Astrocyte (in vitro differentiated cells and primary cell): ENCODE results near the gene ZFP30. TPM values are rescaled to one million over a fixed set of nuclear protein-coding genes. Genes with fewer than 3 reads are reported as not detected.

ENCODE experiments used
- DNase-seq: peaks from one replicate; pipeline ENCODE4 v3.0.0-alpha.2; 2010; ENCODE audit warnings: low read depth
- FAIRE-seq: peaks from 2 replicates; lab custom pipeline; 2011; peaks lifted over from hg19 to GRCh38; lab: Jason Lieb, UNC
- H2AFZ ChIP-seq: 2 replicates; pipeline ENCODE4 v1.6.0; 2012; ENCODE audit warnings: low read depth, low read length, inconsistent platforms
- H3K27ac ChIP-seq: 2 replicates; pipeline ENCODE4 v1.5.1; 2011; ENCODE audit warnings: low read depth, low read length, inconsistent platforms
- H3K27me3 ChIP-seq: 2 replicates; pipeline ENCODE4 v1.6.0; 2011; ENCODE audit warnings: low read length, inconsistent platforms; ENCODE audit not compliant: insufficient read depth
- H3K36me3 ChIP-seq: 2 replicates; pipeline ENCODE4 v1.5.1; 2011; ENCODE audit warnings: low read length, inconsistent platforms; ENCODE audit not compliant: insufficient read depth
- H3K4me1 ChIP-seq: 2 replicates; pipeline ENCODE4 v1.5.1; 2011; ENCODE audit warnings: low read length, inconsistent platforms; ENCODE audit not compliant: insufficient read depth
- H3K4me2 ChIP-seq: 2 replicates; pipeline ENCODE4 v1.6.0; 2012; ENCODE audit warnings: low read length, inconsistent platforms
- H3K4me3 ChIP-seq: 2 replicates; pipeline ENCODE4 v1.5.1; 2011; ENCODE audit warnings: low read depth, mild to moderate bottlenecking, low read length, inconsistent platforms; ENCODE audit not compliant: insufficient read depth
- H3K79me2 ChIP-seq: 2 replicates; pipeline ENCODE4 v1.6.0; 2012; ENCODE audit warnings: mild to moderate bottlenecking, low read length, inconsistent platforms; ENCODE audit not compliant: insufficient read depth
- H3K9ac ChIP-seq: 2 replicates; pipeline ENCODE4 v1.6.0; 2012; ENCODE audit warnings: mild to moderate bottlenecking, low read length, inconsistent platforms
- H3K9me3 ChIP-seq: 2 replicates; pipeline ENCODE4 v1.5.1; 2012; ENCODE audit warnings: low read depth, mild to moderate bottlenecking, low read length, inconsistent platforms; ENCODE audit not compliant: insufficient read depth
- H4K20me1 ChIP-seq: 2 replicates; pipeline ENCODE4 v1.6.0; 2012; ENCODE audit warnings: low read length, inconsistent platforms; ENCODE audit not compliant: insufficient read depth
- H3K27ac Mint-ChIP-seq: one replicate; pipeline ENCODE4 v1.8.0; 2021; ENCODE audit warnings: mild to moderate bottlenecking, mixed read lengths; ENCODE audit not compliant: unreplicated experiment
- H3K27me3 Mint-ChIP-seq: one replicate; pipeline ENCODE4 v1.8.0; 2021; ENCODE audit warnings: low read depth, mixed read lengths; ENCODE audit not compliant: unreplicated experiment
- H3K36me3 Mint-ChIP-seq: one replicate; pipeline ENCODE4 v1.8.0; 2021; ENCODE audit warnings: low read depth, mixed read lengths; ENCODE audit not compliant: unreplicated experiment
- H3K4me1 Mint-ChIP-seq: one replicate; pipeline ENCODE4 v1.8.0; 2021; ENCODE audit warnings: low read depth, mixed read lengths; ENCODE audit not compliant: unreplicated experiment
- H3K4me3 Mint-ChIP-seq: one replicate; pipeline ENCODE4 v1.8.0; 2021; ENCODE audit warnings: mild to moderate bottlenecking, moderate library complexity, mixed read lengths; ENCODE audit not compliant: unreplicated experiment
- H3K9me3 Mint-ChIP-seq: one replicate; pipeline ENCODE4 v1.8.0; 2021; ENCODE audit warnings: mild to moderate bottlenecking, mixed read lengths; ENCODE audit not compliant: unreplicated experiment
- EZH2 ChIP-seq: IDR thresholded peaks from 2 replicates; pipeline ENCODE4 v1.6.1; 2012; ENCODE audit warnings: mild to moderate bottlenecking, low read length, inconsistent platforms; ENCODE audit not compliant: insufficient read depth
- total RNA-seq: library from RNA; stranded (reverse); gene quantifications from 2 replicates; pipeline ENCODE4 v1.2.1, GENCODE V29; 2021
- TF ChIP-seq, protein P1 (sequence below): IDR thresholded peaks from 2 replicates; pipeline ENCODE4 v1.5.1; 2011; ENCODE audit warnings: low read depth, mild to moderate bottlenecking, inconsistent platforms, low read length, moderate library complexity; ENCODE audit not compliant: insufficient read depth

The ZFP30 gene
- total RNA-seq, 1 donor from 2014 or later, result 13.9 TPM

DNA sequence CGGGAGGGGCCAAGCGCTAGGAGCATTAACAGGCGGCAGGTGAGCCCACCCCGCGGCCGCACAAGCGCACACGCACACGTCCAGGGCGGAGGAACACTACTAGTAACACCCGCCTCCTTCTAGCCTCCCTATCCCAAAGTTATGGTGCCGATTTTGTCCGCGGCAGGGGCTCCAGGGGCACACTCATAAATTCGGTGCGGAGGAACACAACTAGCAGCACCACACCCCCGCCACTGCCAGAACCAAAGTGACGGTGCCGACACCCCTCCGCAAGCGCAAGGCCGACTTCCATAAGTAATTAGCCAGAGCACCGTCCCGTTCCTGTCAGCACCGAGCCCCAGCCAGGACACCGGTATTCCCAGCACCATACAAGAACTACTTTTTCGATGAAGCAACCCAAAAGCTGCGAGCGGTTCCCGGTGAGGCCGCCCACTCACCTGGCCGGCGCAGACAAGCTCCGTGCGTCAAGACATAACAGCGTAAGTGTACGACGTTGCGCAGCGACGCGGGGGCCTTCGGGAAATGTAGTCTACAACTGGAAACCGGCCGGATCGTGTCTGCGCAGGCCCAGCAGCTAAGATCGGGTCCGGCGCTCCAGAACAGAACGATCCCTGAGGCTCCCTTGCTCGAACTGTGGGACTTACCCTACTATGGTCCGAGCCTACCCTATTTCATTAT, 60.8 kb downstream of the ZFP30 start, which contains the start of the genes ZNF540 and ZNF571:
TSS of gene ZNF540 (plus strand) at position 573 of the 678 bp plus-strand sequence. CDS start 3,572 bp downstream, outside the sequence.
TSS of gene ZNF571 (minus strand) at position 489 of the 678 bp plus-strand sequence. CDS start 8,116 bp downstream, outside the sequence.
- H3K27ac ChIP-seq, result peak within 1 kb of the TSS; percentile 66
- no peaks in the 10 kb centered on the region for H4K20me1 ChIP-seq
- no peaks in the 10 kb centered on the region for H3K79me2 ChIP-seq
- H3K9me3 ChIP-seq, result no peaks in the 10 kb centered on the region
- no peaks in the 10 kb centered on the region for H3K36me3 ChIP-seq
- TF ChIP-seq EZH2, result no peak
- TF ChIP-seq, protein P1, sequence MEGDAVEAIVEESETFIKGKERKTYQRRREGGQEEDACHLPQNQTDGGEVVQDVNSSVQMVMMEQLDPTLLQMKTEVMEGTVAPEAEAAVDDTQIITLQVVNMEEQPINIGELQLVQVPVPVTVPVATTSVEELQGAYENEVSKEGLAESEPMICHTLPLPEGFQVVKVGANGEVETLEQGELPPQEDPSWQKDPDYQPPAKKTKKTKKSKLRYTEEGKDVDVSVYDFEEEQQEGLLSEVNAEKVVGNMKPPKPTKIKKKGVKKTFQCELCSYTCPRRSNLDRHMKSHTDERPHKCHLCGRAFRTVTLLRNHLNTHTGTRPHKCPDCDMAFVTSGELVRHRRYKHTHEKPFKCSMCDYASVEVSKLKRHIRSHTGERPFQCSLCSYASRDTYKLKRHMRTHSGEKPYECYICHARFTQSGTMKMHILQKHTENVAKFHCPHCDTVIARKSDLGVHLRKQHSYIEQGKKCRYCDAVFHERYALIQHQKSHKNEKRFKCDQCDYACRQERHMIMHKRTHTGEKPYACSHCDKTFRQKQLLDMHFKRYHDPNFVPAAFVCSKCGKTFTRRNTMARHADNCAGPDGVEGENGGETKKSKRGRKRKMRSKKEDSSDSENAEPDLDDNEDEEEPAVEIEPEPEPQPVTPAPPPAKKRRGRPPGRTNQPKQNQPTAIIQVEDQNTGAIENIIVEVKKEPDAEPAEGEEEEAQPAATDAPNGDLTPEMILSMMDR, result no peak
- peak within 1 kb of the TSS; percentile 97 for H2AFZ ChIP-seq
- no peak for FAIRE-seq
- Mint-ChIP-seq H3K4me3 (peak within 1 kb of the TSS; percentile 98), H3K4me1 (no peaks in the 10 kb centered on the region), H3K27ac (peak within 1 kb of the TSS; percentile 91), H3K36me3 (peaks cover 4% of the 10 kb centered on the region), H3K27me3 (no peaks in the 10 kb centered on the region), H3K9me3 (peaks cover 24% of the 10 kb centered on the region)
- H3K4me3 ChIP-seq, result peak within 1 kb of the TSS; percentile 85
- peak; percentile 95 for DNase-seq
- H3K27me3 ChIP-seq, result no peaks in the 10 kb centered on the region
- H3K4me2 ChIP-seq, result peak within 1 kb of the TSS; percentile 98
- peaks cover 13% of the 10 kb centered on the region for H3K4me1 ChIP-seq
- H3K9ac ChIP-seq, result peak within 1 kb of the TSS; percentile 77

DNA sequence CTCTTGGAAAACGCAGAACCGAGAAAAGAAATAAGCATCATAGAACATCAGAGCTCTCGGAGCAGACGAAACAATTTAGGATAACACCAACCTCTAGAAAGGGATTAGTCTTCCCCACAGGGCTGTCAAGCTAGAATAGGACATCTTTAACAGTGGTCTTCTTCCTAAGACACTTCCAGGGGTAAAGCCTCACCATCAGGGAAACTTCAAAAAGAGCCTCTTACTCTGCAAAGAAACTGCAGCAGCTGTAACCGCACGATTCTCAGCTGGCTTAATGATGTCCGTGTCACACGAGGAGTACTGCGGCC, 61.3 kb downstream of the ZFP30 start:
- Histone ChIP-seq H3K4me3 (peak overlapping the region; percentile 85), H4K20me1 (no peaks in the 10 kb centered on the region), H3K4me2 (peak overlapping the region; percentile 98), H2AFZ (peak overlapping the region; percentile 97), H3K4me1 (peaks cover 13% of the 10 kb centered on the region), H3K36me3 (no peaks in the 10 kb centered on the region), H3K79me2 (no peaks in the 10 kb centered on the region), H3K9me3 (no peaks in the 10 kb centered on the region), H3K27me3 (no peaks in the 10 kb centered on the region), H3K27ac (peak overlapping the region; percentile 66), H3K9ac (peak overlapping the region; percentile 77)
- H3K27me3 Mint-ChIP-seq, result no peaks in the 10 kb centered on the region
- H3K4me1 Mint-ChIP-seq, result no peaks in the 10 kb centered on the region
- peak overlapping the region; percentile 98 for H3K4me3 Mint-ChIP-seq
- peaks cover 5% of the 10 kb centered on the region for H3K36me3 Mint-ChIP-seq
- peaks cover 29% of the 10 kb centered on the region for H3K9me3 Mint-ChIP-seq
- FAIRE-seq, result no peak
- peak overlapping the region; percentile 91 for H3K27ac Mint-ChIP-seq
- peak; percentile 0 for DNase-seq
- no peak for TF ChIP-seq EZH2
- TF ChIP-seq, protein P1, result no peak

DNA sequence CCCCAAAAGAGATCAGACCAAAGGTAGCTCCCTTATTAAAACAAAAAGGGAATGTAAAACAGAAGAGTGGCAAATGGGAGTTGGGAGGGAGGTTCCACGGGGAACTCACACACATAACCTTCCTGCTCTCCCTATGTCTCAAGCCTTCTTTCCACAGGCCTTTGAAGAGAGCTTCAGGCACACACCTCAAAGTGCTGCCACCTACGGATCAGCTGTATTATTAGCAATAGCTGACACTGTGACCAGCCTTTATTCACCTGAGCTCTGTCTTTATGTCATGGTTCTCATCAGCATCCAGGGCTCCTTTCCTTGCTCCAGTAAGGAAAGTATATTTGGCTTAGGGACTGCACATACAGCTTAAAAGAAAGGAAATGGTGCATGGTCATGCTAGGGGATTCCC, 71.9 kb downstream of the ZFP30 start:
- FAIRE-seq, result no peak
- no peaks in the 10 kb centered on the region for H3K4me1 Mint-ChIP-seq
- DNase-seq, result no peak
- Histone ChIP-seq H3K9me3 (peaks cover 39% of the 10 kb centered on the region), H3K4me2 (no peak overlapping the region), H3K4me3 (no peak overlapping the region), H2AFZ (no peak overlapping the region), H3K79me2 (no peaks in the 10 kb centered on the region), H3K36me3 (peaks cover 5% of the 10 kb centered on the region), H3K27ac (no peak overlapping the region), H3K4me1 (no peaks in the 10 kb centered on the region), H3K9ac (no peak overlapping the region), H3K27me3 (no peaks in the 10 kb centered on the region), H4K20me1 (no peaks in the 10 kb centered on the region)
- TF ChIP-seq, protein P1, result no peak
- no peak for TF ChIP-seq EZH2
- H3K9me3 Mint-ChIP-seq, result peaks cover 28% of the 10 kb centered on the region
- no peaks in the 10 kb centered on the region for H3K27me3 Mint-ChIP-seq
- H3K27ac Mint-ChIP-seq, result no peak overlapping the region
- no peak overlapping the region for H3K4me3 Mint-ChIP-seq
- peaks cover 40% of the 10 kb centered on the region for H3K36me3 Mint-ChIP-seq
